T-helper 1 cell treated with Interleukin-12 subunit alpha and Interleukin-12 subunit beta and Interleukin-4 antibody, amounts not matched to agents 30 μg/mL and 1 μg/mL, for 36 hours (primary cell): ENCODE measurements around the gene GPR26.

Source experiments
- H3K27ac Mint-ChIP-seq: one replicate; pipeline ENCODE4 v1.8.0; 2021; ENCODE audit warnings: mild to moderate bottlenecking, mixed read lengths
- H3K27me3 Mint-ChIP-seq: one replicate; pipeline ENCODE4 v1.8.0; 2021; ENCODE audit warnings: low read depth, mixed read lengths
- H3K36me3 Mint-ChIP-seq: one replicate; pipeline ENCODE4 v1.8.0; 2021; ENCODE audit warnings: low read depth, mixed read lengths
- H3K4me1 Mint-ChIP-seq: one replicate; pipeline ENCODE4 v1.8.0; 2021; ENCODE audit warnings: low read depth, mixed read lengths
- H3K4me3 Mint-ChIP-seq: one replicate; pipeline ENCODE4 v1.8.0; 2021; ENCODE audit warnings: mild to moderate bottlenecking, moderate library complexity, mixed read lengths
- H3K9me3 Mint-ChIP-seq: one replicate; pipeline ENCODE4 v1.8.0; 2021; ENCODE audit warnings: mixed read lengths

The GPR26 gene, protein sequence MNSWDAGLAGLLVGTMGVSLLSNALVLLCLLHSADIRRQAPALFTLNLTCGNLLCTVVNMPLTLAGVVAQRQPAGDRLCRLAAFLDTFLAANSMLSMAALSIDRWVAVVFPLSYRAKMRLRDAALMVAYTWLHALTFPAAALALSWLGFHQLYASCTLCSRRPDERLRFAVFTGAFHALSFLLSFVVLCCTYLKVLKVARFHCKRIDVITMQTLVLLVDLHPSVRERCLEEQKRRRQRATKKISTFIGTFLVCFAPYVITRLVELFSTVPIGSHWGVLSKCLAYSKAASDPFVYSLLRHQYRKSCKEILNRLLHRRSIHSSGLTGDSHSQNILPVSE

DNA sequence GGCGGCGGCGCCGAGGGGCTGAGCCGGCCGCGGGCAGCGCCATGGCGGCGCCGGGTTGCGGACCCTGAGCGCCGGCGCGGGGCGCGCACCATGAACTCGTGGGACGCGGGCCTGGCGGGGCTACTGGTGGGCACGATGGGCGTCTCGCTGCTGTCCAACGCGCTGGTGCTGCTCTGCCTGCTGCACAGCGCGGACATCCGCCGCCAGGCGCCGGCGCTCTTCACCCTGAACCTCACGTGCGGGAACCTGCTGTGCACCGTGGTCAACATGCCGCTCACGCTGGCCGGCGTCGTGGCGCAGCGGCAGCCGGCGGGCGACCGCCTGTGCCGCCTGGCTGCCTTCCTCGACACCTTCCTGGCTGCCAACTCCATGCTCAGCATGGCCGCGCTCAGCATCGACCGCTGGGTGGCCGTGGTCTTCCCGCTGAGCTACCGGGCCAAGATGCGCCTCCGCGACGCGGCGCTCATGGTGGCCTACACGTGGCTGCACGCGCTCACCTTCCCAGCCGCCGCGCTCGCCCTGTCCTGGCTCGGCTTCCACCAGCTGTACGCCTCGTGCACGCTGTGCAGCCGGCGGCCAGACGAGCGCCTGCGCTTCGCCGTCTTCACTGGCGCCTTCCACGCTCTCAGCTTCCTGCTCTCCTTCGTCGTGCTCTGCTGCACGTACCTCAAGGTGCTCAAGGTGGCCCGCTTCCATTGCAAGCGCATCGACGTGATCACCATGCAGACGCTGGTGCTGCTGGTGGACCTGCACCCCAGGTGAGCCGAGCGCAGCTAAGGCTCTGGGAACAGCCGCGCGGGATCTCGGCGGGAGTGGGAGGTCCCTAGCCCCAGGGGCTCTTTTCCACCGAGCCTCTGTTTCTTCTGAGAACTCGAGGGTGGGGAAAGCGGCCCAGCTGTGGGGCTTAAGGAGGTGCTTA, at the start of gene GPR26:
TSS of gene GPR26 (plus strand) at position 38 of the 919 bp plus-strand sequence. CDS start at position 91, 53 bp downstream.
- no peaks in the 10 kb centered on the region for H3K9me3 Mint-ChIP-seq
- H3K27me3 Mint-ChIP-seq = peaks cover 17% of the 10 kb centered on the region
- no peak within 1 kb of the TSS for H3K27ac Mint-ChIP-seq
- H3K4me3 Mint-ChIP-seq = no peak within 1 kb of the TSS
- H3K4me1 Mint-ChIP-seq = no peaks in the 10 kb centered on the region
- H3K36me3 Mint-ChIP-seq = no peaks in the 10 kb centered on the region

GRCh38 chr10:123618224-123618623, 47.9 kb upstream of the GPR26 start:
- H3K4me1 Mint-ChIP-seq = no peaks in the 10 kb centered on the region
- no peak overlapping the region for H3K4me3 Mint-ChIP-seq
- H3K27me3 Mint-ChIP-seq = no peaks in the 10 kb centered on the region
- no peak overlapping the region for H3K27ac Mint-ChIP-seq
- H3K36me3 Mint-ChIP-seq = no peaks in the 10 kb centered on the region
- H3K9me3 Mint-ChIP-seq = no peaks in the 10 kb centered on the region

DNA sequence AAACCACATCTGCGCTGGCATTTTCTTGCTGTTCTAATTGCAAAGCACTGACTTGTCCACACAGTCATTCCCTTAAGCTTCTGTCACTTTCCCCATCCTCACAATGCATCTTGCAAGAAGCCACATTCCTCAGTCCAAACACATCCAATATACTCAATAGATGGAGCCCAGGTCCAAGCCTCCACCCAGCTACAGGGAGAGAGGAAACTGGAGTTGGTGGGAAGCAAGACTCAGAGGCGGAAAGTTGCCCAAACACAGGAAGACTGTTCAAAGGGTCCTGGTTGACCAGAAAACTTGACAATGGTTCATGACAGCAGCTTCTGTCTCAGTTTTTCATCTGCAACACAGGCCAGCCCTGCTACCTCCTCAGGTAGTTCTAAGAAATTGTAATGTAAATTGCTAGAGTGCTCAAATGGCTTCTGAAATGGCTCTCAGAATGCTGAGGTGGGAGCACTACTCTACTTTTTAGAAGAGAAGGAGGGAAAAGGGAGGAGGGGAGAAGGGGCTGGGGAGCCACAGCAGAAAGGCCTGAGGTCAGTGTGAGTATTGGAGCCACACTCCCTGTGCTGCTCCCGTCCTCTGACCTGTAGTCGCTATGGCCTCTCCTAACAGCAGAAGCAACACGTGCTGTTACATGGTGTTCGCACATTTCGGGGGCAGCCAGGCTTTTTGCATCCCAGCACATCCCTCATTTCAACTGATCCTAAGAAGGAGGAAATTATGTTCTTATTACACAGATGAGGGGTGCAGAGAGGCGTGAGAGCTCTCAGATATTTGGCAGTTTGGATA, 46.9 kb upstream of the GPR26 start:
- Mint-ChIP-seq H3K9me3 (no peaks in the 10 kb centered on the region), H3K27me3 (no peaks in the 10 kb centered on the region), H3K4me3 (no peak overlapping the region), H3K27ac (no peak overlapping the region), H3K4me1 (no peaks in the 10 kb centered on the region), H3K36me3 (no peaks in the 10 kb centered on the region)

DNA sequence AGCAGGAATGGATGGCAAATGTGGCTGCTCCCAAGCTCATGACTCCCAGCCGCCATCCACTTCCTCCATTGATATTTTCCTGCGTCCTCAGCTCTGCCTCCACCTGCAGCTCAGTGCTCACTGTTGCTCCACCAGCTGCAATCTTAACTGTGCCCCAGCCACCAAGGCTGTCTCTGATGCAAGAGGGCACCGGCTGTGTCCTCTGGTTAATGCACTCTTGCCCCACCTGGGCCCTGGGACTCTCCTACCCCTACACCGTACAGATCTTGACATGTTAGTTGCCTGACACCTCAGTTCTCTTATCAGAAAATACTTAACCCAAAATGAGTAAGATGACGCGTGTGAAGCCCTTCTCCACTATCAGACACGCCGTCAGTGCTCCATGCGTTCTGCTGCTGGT, 45.5 kb upstream of the GPR26 start:
- Mint-ChIP-seq H3K4me3 (no peak overlapping the region), H3K36me3 (no peaks in the 10 kb centered on the region), H3K27ac (no peak overlapping the region), H3K9me3 (no peaks in the 10 kb centered on the region), H3K4me1 (no peaks in the 10 kb centered on the region), H3K27me3 (peaks cover 4% of the 10 kb centered on the region)

DNA sequence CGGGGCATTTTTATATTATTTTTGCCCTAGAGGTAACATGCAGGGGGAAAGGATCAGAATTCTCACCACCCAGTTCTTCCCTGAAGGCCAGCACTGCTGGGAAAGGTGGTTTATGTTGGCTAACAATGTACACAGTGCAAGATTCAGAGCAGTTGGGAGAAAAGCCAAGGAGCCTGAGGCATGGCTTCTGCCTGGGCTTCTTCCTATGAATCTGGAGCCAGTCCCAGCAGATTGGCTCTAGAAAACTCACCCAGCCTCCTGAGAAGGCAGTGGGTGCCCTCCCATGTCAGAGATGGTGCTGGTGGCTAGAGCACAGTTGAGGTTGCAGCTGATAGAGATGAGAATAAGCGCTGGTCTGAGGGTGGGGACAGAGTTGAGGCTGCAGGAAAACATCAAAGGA, 44.7 kb upstream of the GPR26 start:
- Mint-ChIP-seq H3K9me3 (no peaks in the 10 kb centered on the region), H3K4me3 (no peak overlapping the region), H3K27ac (no peak overlapping the region), H3K4me1 (no peaks in the 10 kb centered on the region), H3K36me3 (no peaks in the 10 kb centered on the region), H3K27me3 (peaks cover 4% of the 10 kb centered on the region)

DNA sequence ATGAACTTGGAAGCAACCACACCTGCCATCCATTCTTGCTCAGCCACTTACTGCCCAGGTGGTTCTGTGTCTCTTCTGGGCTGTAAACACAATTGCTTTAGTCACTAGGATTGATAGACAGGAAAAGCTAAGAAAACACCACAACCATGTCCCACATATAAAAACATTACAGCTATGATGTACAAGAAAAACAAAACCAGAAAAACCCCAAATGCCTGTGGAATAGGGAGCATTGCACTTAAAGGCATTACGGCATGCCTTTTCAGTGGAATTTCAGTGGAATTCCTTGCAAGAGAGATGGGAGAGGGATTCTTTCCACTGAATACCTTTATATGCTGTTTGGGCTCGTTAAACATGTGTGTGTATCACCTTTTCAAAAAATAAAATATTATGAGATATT, 44.2 kb upstream of the GPR26 start:
- no peaks in the 10 kb centered on the region for H3K9me3 Mint-ChIP-seq
- no peaks in the 10 kb centered on the region for H3K36me3 Mint-ChIP-seq
- H3K4me1 Mint-ChIP-seq = no peaks in the 10 kb centered on the region
- no peak overlapping the region for H3K4me3 Mint-ChIP-seq
- peaks cover 4% of the 10 kb centered on the region for H3K27me3 Mint-ChIP-seq
- H3K27ac Mint-ChIP-seq = no peak overlapping the region

GRCh38 chr10:123622381-123622780, 43.8 kb upstream of the GPR26 start:
- Mint-ChIP-seq H3K27me3 (peaks cover 4% of the 10 kb centered on the region), H3K36me3 (no peaks in the 10 kb centered on the region), H3K4me3 (no peak overlapping the region), H3K27ac (no peak overlapping the region), H3K9me3 (no peaks in the 10 kb centered on the region), H3K4me1 (no peaks in the 10 kb centered on the region)

GRCh38 chr10:123624086-123624485, 42.1 kb upstream of the GPR26 start:
- Mint-ChIP-seq H3K4me3 (no peak overlapping the region), H3K36me3 (no peaks in the 10 kb centered on the region), H3K4me1 (no peaks in the 10 kb centered on the region), H3K27me3 (peaks cover 4% of the 10 kb centered on the region), H3K27ac (no peak overlapping the region), H3K9me3 (no peaks in the 10 kb centered on the region)

- no peak overlapping the region for H3K27ac Mint-ChIP-seq
- H3K4me1 Mint-ChIP-seq = no peaks in the 10 kb centered on the region
- no peaks in the 10 kb centered on the region for H3K27me3 Mint-ChIP-seq
- no peaks in the 10 kb centered on the region for H3K36me3 Mint-ChIP-seq
- H3K4me3 Mint-ChIP-seq = no peak overlapping the region
- no peaks in the 10 kb centered on the region for H3K9me3 Mint-ChIP-seq
Observed at GRCh38 chr10:123633106-123633505, 33.0 kb upstream of the GPR26 start.

- Mint-ChIP-seq H3K27me3 (no peaks in the 10 kb centered on the region), H3K9me3 (no peaks in the 10 kb centered on the region), H3K4me1 (no peaks in the 10 kb centered on the region), H3K4me3 (no peak overlapping the region), H3K36me3 (no peaks in the 10 kb centered on the region), H3K27ac (no peak overlapping the region)
Observed at GRCh38 chr10:123633636-123634035, 32.5 kb upstream of the GPR26 start.

DNA sequence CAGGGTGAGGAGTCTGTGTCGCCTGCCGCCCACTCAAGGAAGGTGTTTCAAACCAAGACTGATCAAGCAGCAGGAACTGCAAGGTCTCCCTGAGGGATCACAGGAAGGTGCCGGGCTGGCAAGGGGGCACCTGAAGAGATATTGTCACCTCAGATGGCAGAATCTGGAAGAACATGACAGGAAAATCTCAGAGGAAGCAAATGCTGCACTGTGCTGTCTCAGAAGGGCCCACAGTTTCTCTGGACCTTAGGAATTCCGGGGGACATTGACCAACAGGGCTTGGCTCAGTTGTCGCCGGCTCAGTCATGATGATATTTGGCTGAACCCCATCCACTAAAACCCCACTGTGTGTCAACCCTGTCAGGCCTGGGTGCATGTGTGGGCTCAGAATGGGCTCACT, 31.9 kb upstream of the GPR26 start:
- Mint-ChIP-seq H3K4me1 (no peaks in the 10 kb centered on the region), H3K36me3 (no peaks in the 10 kb centered on the region), H3K27me3 (no peaks in the 10 kb centered on the region), H3K27ac (no peak overlapping the region), H3K9me3 (no peaks in the 10 kb centered on the region), H3K4me3 (no peak overlapping the region)

GRCh38 chr10:123635131-123635530, 31.0 kb upstream of the GPR26 start:
- Mint-ChIP-seq H3K36me3 (no peaks in the 10 kb centered on the region), H3K27me3 (no peaks in the 10 kb centered on the region), H3K27ac (no peak overlapping the region), H3K4me1 (no peaks in the 10 kb centered on the region), H3K4me3 (no peak overlapping the region), H3K9me3 (no peaks in the 10 kb centered on the region)

- Mint-ChIP-seq H3K9me3 (no peaks in the 10 kb centered on the region), H3K27ac (no peak overlapping the region), H3K4me1 (no peaks in the 10 kb centered on the region), H3K36me3 (no peaks in the 10 kb centered on the region), H3K27me3 (no peaks in the 10 kb centered on the region), H3K4me3 (no peak overlapping the region)
Observed at GRCh38 chr10:123635745-123636144, 30.4 kb upstream of the GPR26 start.

DNA sequence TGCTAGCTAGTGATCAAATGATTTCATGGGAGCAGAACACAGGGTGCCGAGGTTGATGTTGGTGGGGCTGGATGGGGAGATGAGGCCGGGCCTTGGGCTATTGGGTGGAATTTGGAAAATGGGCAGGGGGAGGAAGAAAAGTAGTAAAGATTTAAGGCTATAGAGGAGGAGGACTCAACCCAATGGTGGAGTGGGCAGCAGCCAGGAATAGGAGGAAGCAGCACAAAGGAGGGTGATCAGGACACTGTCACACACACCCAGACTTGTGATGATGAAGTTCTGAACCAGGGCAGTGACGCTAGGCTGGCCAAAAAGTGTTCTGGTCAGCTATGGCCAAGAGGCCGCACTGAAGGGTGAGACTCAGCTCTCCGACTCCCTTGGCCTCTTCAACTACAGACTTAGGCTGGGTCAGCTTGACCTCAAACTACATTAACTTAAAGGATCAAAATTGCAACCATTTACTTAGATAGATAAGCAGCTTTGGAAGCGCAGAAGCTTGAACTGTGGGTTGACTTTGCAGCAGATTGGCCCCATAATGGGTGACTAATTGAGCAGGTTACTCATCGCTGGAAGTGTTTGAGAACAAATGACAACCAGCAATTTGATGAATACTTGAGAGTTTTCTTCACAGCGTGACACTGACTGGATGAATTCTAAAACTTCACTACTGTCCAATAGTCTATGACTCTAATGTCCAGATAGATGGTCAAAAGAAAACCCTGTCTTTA, 29.4 kb upstream of the GPR26 start:
- no peaks in the 10 kb centered on the region for H3K27me3 Mint-ChIP-seq
- no peak overlapping the region for H3K27ac Mint-ChIP-seq
- no peak overlapping the region for H3K4me3 Mint-ChIP-seq
- no peaks in the 10 kb centered on the region for H3K4me1 Mint-ChIP-seq
- H3K9me3 Mint-ChIP-seq = no peaks in the 10 kb centered on the region
- no peaks in the 10 kb centered on the region for H3K36me3 Mint-ChIP-seq
